Bronchial epithelial cell (primary cell): ENCODE data around the gene NAMPT. TPM values are rescaled to one million over a fixed set of nuclear protein-coding genes. Genes with fewer than 3 reads are reported as not detected.

Experiments
- DNase-seq: peaks from one replicate; pipeline ENCODE4 v3.0.0-alpha.2; 2010; ENCODE audit warnings: low read depth
- FAIRE-seq: peaks from 2 replicates; lab custom pipeline; 2011; peaks lifted over from hg19 to GRCh38; lab: Jason Lieb, UNC
- H3K27me3 ChIP-seq: 2 replicates; pipeline ENCODE4 v1.5.1; 2011; ENCODE audit warnings: low read length; ENCODE audit not compliant: control insufficient read depth, insufficient read depth
- H3K36me3 ChIP-seq: 2 replicates; pipeline ENCODE4 v1.5.1; 2011; ENCODE audit warnings: low read length; ENCODE audit not compliant: control insufficient read depth, insufficient read depth
- H3K4me3 ChIP-seq: 2 replicates; pipeline ENCODE4 v1.5.1; 2011; ENCODE audit warnings: mild to moderate bottlenecking, low read depth, low read length, control low read depth
- CTCF ChIP-seq: IDR thresholded peaks from 2 replicates; pipeline ENCODE4 v1.5.1; 2011; ENCODE audit warnings: mild to moderate bottlenecking, moderate library complexity, low read length, control low read depth, inconsistent platforms; ENCODE audit not compliant: insufficient read depth, severe bottlenecking
- total RNA-seq: library from RNA; depleted of rRNA; stranded (reverse); fragments of >200 nt; gene quantifications from 2 replicates; pipeline ENCODE4 v1.2.1, GENCODE V29; 2014

Gene NAMPT
- total RNA-seq: 175 and 415 TPM in 2 replicates

- no peak for FAIRE-seq
- no peak for DNase-seq
- no peak for TF ChIP-seq CTCF
Measured at GRCh38 chr7:106284714-106285050, at the start of gene NAMPT. Gene NAMPT (minus strand): TSS chr7:106284983. CDS start chr7:106284884, 99 bp downstream.

GRCh38 chr7:106332201-106332600, 47.4 kb upstream of the NAMPT start:
- DNase-seq: no peak
- no peak overlapping the region for H3K4me3 ChIP-seq
- no peaks in the 10 kb centered on the region for H3K27me3 ChIP-seq
- TF ChIP-seq CTCF: no peak
- no peaks in the 10 kb centered on the region for H3K36me3 ChIP-seq
- FAIRE-seq: no peak

More at GRCh38 chr7:106284714-106285050, at the start of gene NAMPT:
- H3K27me3 ChIP-seq: no peaks in the 10 kb centered on the region
- peak within 1 kb of the TSS; percentile 67 for H3K4me3 ChIP-seq
- no peaks in the 10 kb centered on the region for H3K36me3 ChIP-seq

GRCh38 chr7:106331441-106332175, 46.8 kb upstream of the NAMPT start:
- no peak overlapping the region for H3K4me3 ChIP-seq
- no peak for DNase-seq
- no peaks in the 10 kb centered on the region for H3K36me3 ChIP-seq
- no peak for FAIRE-seq
- TF ChIP-seq CTCF: no peak
- no peaks in the 10 kb centered on the region for H3K27me3 ChIP-seq

GRCh38 chr7:106329971-106330733, 45.4 kb upstream of the NAMPT start:
- Histone ChIP-seq H3K4me3 (no peak overlapping the region), H3K36me3 (no peaks in the 10 kb centered on the region), H3K27me3 (no peaks in the 10 kb centered on the region)
- FAIRE-seq (no peak), DNase-seq (peak; percentile 58)
- no peak for TF ChIP-seq CTCF

GRCh38 chr7:106329408-106329807, 44.6 kb upstream of the NAMPT start:
- Histone ChIP-seq H3K36me3 (no peaks in the 10 kb centered on the region), H3K27me3 (no peaks in the 10 kb centered on the region), H3K4me3 (no peak overlapping the region)
- DNase-seq (peak; percentile 15), FAIRE-seq (no peak)
- no peak for TF ChIP-seq CTCF
